T-helper 17 cell (primary cell): ENCODE measurements around the gene ORM1. TPM values are rescaled to one million over a fixed set of nuclear protein-coding genes. Genes with fewer than 3 reads are reported as not detected.
A peak's percentile ranks its signal among the peaks of the same experiment; 100 is the strongest.

Experiments used
- ATAC-seq: fragments of 150-1000 bp; cut with Tn5 transposase; 2 replicates; pipeline ENCODE4 v1.10.0; 2021; ENCODE audit warnings: mild to moderate bottlenecking, moderate library complexity
- DNase-seq, 3 donors: peaks; one replicate each; pipeline versions ENCODE4 v3.0.0 to v3.0.0-alpha.2; 2020 to 2021
- H3K9me3 ChIP-seq: one replicate; pipeline ENCODE4 v1.7.0; 2013; ENCODE audit warnings: low read length, mild to moderate bottlenecking; ENCODE audit not compliant: control insufficient read depth, poor library complexity, severe bottlenecking
- H3K27ac Mint-ChIP-seq: one replicate; pipeline ENCODE4 v1.8.0; 2022; ENCODE audit warnings: mild to moderate bottlenecking, moderate library complexity, mixed read lengths
- H3K27me3 Mint-ChIP-seq: one replicate; pipeline ENCODE4 v1.8.0; 2022; ENCODE audit warnings: mixed read lengths
- H3K36me3 Mint-ChIP-seq: one replicate; pipeline ENCODE4 v1.8.0; 2022; ENCODE audit warnings: low read depth, mixed read lengths
- H3K4me1 Mint-ChIP-seq: one replicate; pipeline ENCODE4 v1.8.0; 2022; ENCODE audit warnings: mild to moderate bottlenecking, mixed read lengths
- H3K4me3 Mint-ChIP-seq: one replicate; pipeline ENCODE4 v1.8.0; 2022; ENCODE audit warnings: mild to moderate bottlenecking, moderate library complexity, mixed read lengths
- total RNA-seq, 4 donors: library from RNA in 2 of 4; stranded (reverse) in 2 of 4; gene quantifications; one replicate each; pipeline ENCODE4 v1.2.3 and lab custom pipeline; 2022 to 2026

ORM1 gene
- total RNA-seq, 2 donors from 2014 or later, result not detected

GRCh38 chr9:114350636-114351401, 27.9 kb downstream of the ORM1 start:
- ATAC-seq (no peak), DNase-seq (no peak)
- H3K4me1 Mint-ChIP-seq, result peaks cover 15% of the 10 kb centered on the region
- no peak overlapping the region for H3K4me3 Mint-ChIP-seq
- H3K9me3 ChIP-seq, result no peaks in the 10 kb centered on the region
- H3K27me3 Mint-ChIP-seq, result no peaks in the 10 kb centered on the region
- peaks cover 11% of the 10 kb centered on the region for H3K36me3 Mint-ChIP-seq
- H3K27ac Mint-ChIP-seq, result peak overlapping the region; percentile 94

GRCh38 chr9:114351932-114352331, 29.0 kb downstream of the ORM1 start:
- DNase-seq (no peak), ATAC-seq (no peak)
- no peaks in the 10 kb centered on the region for H3K27me3 Mint-ChIP-seq
- no peak overlapping the region for H3K4me3 Mint-ChIP-seq
- H3K4me1 Mint-ChIP-seq, result peaks cover 21% of the 10 kb centered on the region
- no peaks in the 10 kb centered on the region for H3K9me3 ChIP-seq
- H3K36me3 Mint-ChIP-seq, result peaks cover 16% of the 10 kb centered on the region
- peak overlapping the region; percentile 67 for H3K27ac Mint-ChIP-seq

- peaks cover 25% of the 10 kb centered on the region for H3K4me1 Mint-ChIP-seq
- H3K27ac Mint-ChIP-seq, result peak overlapping the region; percentile 82
- no peak for ATAC-seq
- H3K4me3 Mint-ChIP-seq, result no peak overlapping the region
- no peak for DNase-seq
- H3K27me3 Mint-ChIP-seq, result no peaks in the 10 kb centered on the region
- H3K9me3 ChIP-seq, result no peaks in the 10 kb centered on the region
- peaks cover 13% of the 10 kb centered on the region for H3K36me3 Mint-ChIP-seq
Observed at GRCh38 chr9:114355821-114356220, 32.9 kb downstream of the ORM1 start.

GRCh38 chr9:114356792-114357191, 33.9 kb downstream of the ORM1 start:
- peak overlapping the region; percentile 82 for H3K27ac Mint-ChIP-seq
- H3K4me3 Mint-ChIP-seq, result no peak overlapping the region
- ATAC-seq (no peak), DNase-seq (no peak)
- peaks cover 32% of the 10 kb centered on the region for H3K4me1 Mint-ChIP-seq
- H3K9me3 ChIP-seq, result no peaks in the 10 kb centered on the region
- H3K36me3 Mint-ChIP-seq, result peaks cover 17% of the 10 kb centered on the region
- no peaks in the 10 kb centered on the region for H3K27me3 Mint-ChIP-seq

GRCh38 chr9:114357360-114357759, 34.5 kb downstream of the ORM1 start:
- no peak for DNase-seq
- Mint-ChIP-seq H3K36me3 (peaks cover 17% of the 10 kb centered on the region), H3K27ac (peak overlapping the region; percentile 82), H3K27me3 (no peaks in the 10 kb centered on the region), H3K4me3 (no peak overlapping the region), H3K4me1 (peaks cover 32% of the 10 kb centered on the region)
- H3K9me3 ChIP-seq, result no peaks in the 10 kb centered on the region
- ATAC-seq, result no peak

GRCh38 chr9:114357911-114358328, 35.0 kb downstream of the ORM1 start:
- no peak for DNase-seq
- peaks cover 31% of the 10 kb centered on the region for H3K4me1 Mint-ChIP-seq

GRCh38 chr9:114359801-114360200, 36.9 kb downstream of the ORM1 start:
- H3K36me3 Mint-ChIP-seq, result peaks cover 17% of the 10 kb centered on the region

More at GRCh38 chr9:114357911-114358328, 35.0 kb downstream of the ORM1 start:
- no peaks in the 10 kb centered on the region for H3K9me3 ChIP-seq
- ATAC-seq, result no peak
- H3K27me3 Mint-ChIP-seq, result no peaks in the 10 kb centered on the region
- no peak overlapping the region for H3K4me3 Mint-ChIP-seq
- peak overlapping the region; percentile 96 for H3K27ac Mint-ChIP-seq
- peaks cover 17% of the 10 kb centered on the region for H3K36me3 Mint-ChIP-seq

GRCh38 chr9:114361542-114361941, 38.6 kb downstream of the ORM1 start:
- DNase-seq, result no peak
- Mint-ChIP-seq H3K36me3 (peaks cover 16% of the 10 kb centered on the region), H3K27ac (peak overlapping the region; percentile 96), H3K27me3 (no peaks in the 10 kb centered on the region), H3K4me3 (peak overlapping the region; percentile 75), H3K4me1 (peaks cover 54% of the 10 kb centered on the region)
- no peaks in the 10 kb centered on the region for H3K9me3 ChIP-seq
- ATAC-seq, result no peak

More at GRCh38 chr9:114359801-114360200, 36.9 kb downstream of the ORM1 start:
- ATAC-seq, result no peak
- Mint-ChIP-seq H3K27ac (peak overlapping the region; percentile 96), H3K4me1 (peaks cover 48% of the 10 kb centered on the region), H3K27me3 (no peaks in the 10 kb centered on the region), H3K4me3 (no peak overlapping the region)
- no peak for DNase-seq
- H3K9me3 ChIP-seq, result no peaks in the 10 kb centered on the region

GRCh38 chr9:114362394-114362793, 39.5 kb downstream of the ORM1 start:
- peak overlapping the region; percentile 96 for H3K27ac Mint-ChIP-seq
- no peak overlapping the region for H3K4me3 Mint-ChIP-seq
- H3K27me3 Mint-ChIP-seq, result no peaks in the 10 kb centered on the region
- peaks cover 60% of the 10 kb centered on the region for H3K4me1 Mint-ChIP-seq
- H3K9me3 ChIP-seq, result no peaks in the 10 kb centered on the region
- peaks cover 16% of the 10 kb centered on the region for H3K36me3 Mint-ChIP-seq
- no peak for DNase-seq
- no peak for ATAC-seq

- Mint-ChIP-seq H3K4me3 (peak overlapping the region; percentile 71), H3K27me3 (no peaks in the 10 kb centered on the region), H3K4me1 (peaks cover 64% of the 10 kb centered on the region), H3K36me3 (peaks cover 10% of the 10 kb centered on the region), H3K27ac (peak overlapping the region; percentile 96)
- no peak for DNase-seq
- peak; percentile 46 for ATAC-seq
- H3K9me3 ChIP-seq, result no peaks in the 10 kb centered on the region
Observed at GRCh38 chr9:114363424-114363823, 40.5 kb downstream of the ORM1 start.

- H3K4me1 Mint-ChIP-seq, result peaks cover 69% of the 10 kb centered on the region
- H3K27ac Mint-ChIP-seq, result peak overlapping the region; percentile 96
- ATAC-seq (no peak), DNase-seq (no peak)
- peak overlapping the region; percentile 71 for H3K4me3 Mint-ChIP-seq
- no peaks in the 10 kb centered on the region for H3K27me3 Mint-ChIP-seq
- H3K9me3 ChIP-seq, result no peaks in the 10 kb centered on the region
- peaks cover 9% of the 10 kb centered on the region for H3K36me3 Mint-ChIP-seq
Observed at GRCh38 chr9:114364134-114365041, 41.5 kb downstream of the ORM1 start.

- no peak for ATAC-seq
- no peak overlapping the region for H3K4me3 Mint-ChIP-seq
- H3K27me3 Mint-ChIP-seq, result no peaks in the 10 kb centered on the region
- H3K27ac Mint-ChIP-seq, result peak overlapping the region; percentile 96
- no peaks in the 10 kb centered on the region for H3K9me3 ChIP-seq
- H3K4me1 Mint-ChIP-seq, result peaks cover 70% of the 10 kb centered on the region
- no peak for DNase-seq
- peaks cover 14% of the 10 kb centered on the region for H3K36me3 Mint-ChIP-seq
Observed at GRCh38 chr9:114365194-114365593, 42.3 kb downstream of the ORM1 start.
